Mesenteric fat pad (tissue), 1 donor: ENCODE data around the gene MRPL53. TPM values are rescaled to one million over a fixed set of nuclear protein-coding genes. Genes with fewer than 3 reads are reported as not detected.

Experiments used
- DNase-seq: peaks from one replicate; pipeline ENCODE4 v3.0.0-alpha.2; 2020; ENCODE audit warnings: low spot score
- total RNA-seq: library from RNA; stranded (reverse); fragmentation: NEBNext Ultra II Directional; extraction: Animal tissue kit (Norgen Biotek cat#: 25700); gene quantifications from one replicate; pipeline ENCODE4 v1.2.1, GENCODE V29; 2021
- donor health status: DM: yes; HTN: yes; CAD: no.

MRPL53 gene
- total RNA-seq, 1 donor from 2014 or later = 102 TPM

DNA sequence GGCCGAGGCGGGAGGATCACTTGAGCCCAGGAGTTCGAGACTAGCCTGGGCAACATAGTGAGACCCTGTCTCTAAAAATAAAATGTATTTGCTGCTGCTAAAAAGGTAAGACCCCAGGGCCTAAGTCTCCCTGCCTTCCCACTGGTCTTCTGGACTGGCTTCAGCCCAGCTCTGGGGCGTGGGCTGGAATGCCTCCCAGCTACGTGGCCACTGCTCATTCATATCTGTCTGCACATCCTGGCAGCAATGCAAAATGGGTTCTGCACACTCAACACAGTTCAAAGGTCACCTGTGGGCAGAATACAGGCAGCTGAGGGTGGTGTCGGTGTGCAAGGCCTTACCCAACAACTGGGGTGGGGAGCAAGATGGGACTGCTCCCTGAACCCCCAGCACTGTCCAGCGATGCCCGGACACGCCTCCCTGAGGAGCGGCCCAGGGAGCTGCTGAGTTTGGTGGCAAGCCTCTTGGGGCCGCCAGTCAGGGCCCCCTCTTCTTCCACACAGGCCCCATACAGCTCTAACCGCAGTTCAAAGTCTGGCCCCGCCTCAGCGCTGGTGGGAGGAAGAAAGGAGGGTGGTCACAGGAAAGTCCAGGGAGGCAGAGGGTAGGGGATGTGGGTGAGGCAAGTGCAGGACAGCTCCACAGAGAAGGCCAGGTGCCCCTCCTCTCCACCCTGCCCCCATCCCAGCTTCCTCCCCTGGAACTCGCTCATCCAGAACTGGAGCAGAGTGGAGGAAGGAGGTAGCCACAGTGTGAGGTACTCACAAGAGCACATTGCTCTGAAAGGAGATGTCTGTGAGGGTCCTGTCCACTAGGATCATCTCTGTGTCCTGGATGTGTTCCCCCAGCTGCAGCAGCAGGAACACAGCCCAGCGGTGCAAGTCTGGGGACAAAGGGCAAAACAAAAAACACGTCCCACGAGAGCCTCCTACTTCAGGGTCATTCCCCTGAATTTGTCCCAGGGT is 42.7 kb downstream of the MRPL53 start:
- DNase-seq = no peak

- no peak for DNase-seq
Observed at GRCh38 chr2:74428675-74429074, 43.8 kb downstream of the MRPL53 start.

- no peak for DNase-seq
Observed at GRCh38 chr2:74427551-74427950, 44.9 kb downstream of the MRPL53 start.

- no peak for DNase-seq
Observed at GRCh38 chr2:74426181-74426758, 46.2 kb downstream of the MRPL53 start.

DNA sequence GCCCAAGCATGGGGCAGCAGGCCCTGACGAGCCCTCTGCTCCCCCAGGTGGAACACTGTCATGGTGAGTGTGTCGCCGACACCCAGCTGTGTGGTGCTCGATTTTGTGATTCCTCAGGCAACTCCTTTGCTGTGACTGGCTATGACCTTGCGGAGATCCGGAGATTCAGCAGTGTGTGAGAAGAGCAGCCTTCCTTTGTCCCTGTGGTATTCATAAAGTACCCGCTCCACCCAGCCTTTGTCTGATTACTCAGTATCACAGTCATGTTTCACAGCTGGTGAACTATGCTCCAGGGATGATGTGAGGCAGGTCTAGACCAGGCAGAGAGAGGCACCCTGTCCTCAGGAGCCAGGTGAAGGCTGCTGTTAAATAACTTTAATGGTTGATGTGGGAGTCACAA is 47.0 kb downstream of the MRPL53 start:
- no peak for DNase-seq

DNA sequence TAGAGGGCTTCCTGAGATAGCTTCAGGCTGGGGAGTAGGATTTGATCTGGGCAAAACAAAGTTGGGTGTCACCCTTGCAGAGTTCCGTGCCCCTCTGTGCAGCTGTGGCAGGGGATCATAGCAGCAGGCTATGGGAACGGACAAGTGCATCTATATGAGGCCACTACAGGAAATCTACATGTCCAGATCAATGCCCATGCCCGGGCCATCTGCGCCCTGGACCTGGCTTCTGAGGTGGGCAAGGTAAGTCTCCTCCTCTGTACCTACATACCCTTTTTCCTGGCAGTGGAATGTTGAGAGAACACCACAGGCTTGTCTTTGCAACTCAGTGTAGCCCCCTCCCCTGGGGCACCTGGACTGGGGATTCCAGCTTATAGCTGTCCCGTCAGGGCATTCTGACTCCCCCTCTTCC is 47.5 kb downstream of the MRPL53 start:
- DNase-seq = no peak

- DNase-seq = no peak
Observed at GRCh38 chr2:74424139-74424992, 48.1 kb downstream of the MRPL53 start.

DNA sequence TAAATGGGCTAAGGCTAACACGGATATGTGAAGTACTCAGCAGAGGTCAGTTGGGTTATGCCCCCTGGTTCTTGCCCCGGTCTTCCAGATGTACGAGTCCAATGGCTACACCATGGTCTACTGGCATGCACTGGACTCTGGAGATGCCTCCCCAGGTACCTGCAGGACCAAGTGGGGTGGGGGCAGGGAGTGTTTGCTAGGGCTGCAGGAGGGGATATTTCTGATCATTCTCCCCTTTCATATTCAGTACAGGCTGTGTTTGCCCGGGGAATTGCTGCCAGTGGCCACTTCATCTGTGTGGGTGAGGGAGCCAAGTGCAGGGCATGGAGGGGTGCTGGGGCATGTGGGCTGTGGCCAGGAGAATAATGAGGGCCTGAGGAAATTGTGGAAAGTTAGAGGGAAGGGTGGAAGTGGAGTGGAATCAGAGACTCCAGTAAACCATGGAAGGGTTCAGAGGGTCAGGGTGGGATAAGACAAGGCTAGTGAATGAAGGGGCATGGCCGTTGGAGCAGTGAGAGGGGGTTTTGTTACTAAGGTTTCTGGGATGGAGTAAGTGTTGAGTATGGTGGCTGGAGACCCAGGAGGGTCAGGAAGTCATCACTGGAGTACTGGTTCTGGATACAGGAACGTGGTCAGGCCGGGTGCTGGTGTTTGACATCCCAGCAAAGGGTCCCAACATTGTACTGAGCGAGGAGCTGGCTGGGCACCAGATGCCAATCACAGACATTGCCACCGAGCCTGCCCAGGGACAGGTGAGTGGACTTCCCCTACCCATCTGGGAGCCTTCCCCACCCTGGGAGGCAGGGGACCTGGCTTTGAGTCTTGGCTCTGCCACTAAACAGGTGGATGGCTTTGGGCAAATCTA is 49.0 kb downstream of the MRPL53 start:
- DNase-seq = no peak

Other genes starting within 250 kb of the MRPL53 start
- gene SLC4A5, start 129.3 kb downstream of the MRPL53 start, total RNA-seq = 2.0 TPM
- 97.1 TPM for gene DCTN1, start 92.4 kb downstream of the MRPL53 start, total RNA-seq
- gene C2orf81, start 51.1 kb downstream of the MRPL53 start, total RNA-seq = 1.1 TPM
- 4.6 TPM for gene WDR54, start 51.0 kb downstream of the MRPL53 start, total RNA-seq
- gene RTKN, start 30.7 kb downstream of the MRPL53 start, total RNA-seq = 11.3 TPM
- 30.6 TPM for gene INO80B, start 17.6 kb downstream of the MRPL53 start, total RNA-seq
- 45.5 TPM for gene WBP1, start 14.2 kb downstream of the MRPL53 start, total RNA-seq
- gene MOGS, start 7.3 kb downstream of the MRPL53 start, total RNA-seq = 45.6 TPM
- 9.1 TPM for gene CCDC142, start 10.3 kb upstream of the MRPL53 start, total RNA-seq
- 16.8 TPM for gene TTC31, start 10.4 kb upstream of the MRPL53 start, total RNA-seq
- gene LBX2, start 26.9 kb upstream of the MRPL53 start, total RNA-seq = 2.6 TPM
- gene PCGF1, start 35.0 kb upstream of the MRPL53 start, total RNA-seq = 22.1 TPM
- not detected for gene TLX2, start 41.8 kb upstream of the MRPL53 start, total RNA-seq
- not detected for gene DQX1, start 53.6 kb upstream of the MRPL53 start, total RNA-seq
- gene AUP1, start 57.0 kb upstream of the MRPL53 start, total RNA-seq = 112 TPM
- 35.8 TPM for gene HTRA2, start 57.3 kb upstream of the MRPL53 start, total RNA-seq
- 8.2 TPM for gene LOXL3, start 81.3 kb upstream of the MRPL53 start, total RNA-seq
- 38.2 TPM for gene DOK1, start 82.0 kb upstream of the MRPL53 start, total RNA-seq
- gene M1AP, start 175.7 kb upstream of the MRPL53 start, total RNA-seq = 0.32 TPM
- 6.6 TPM for gene SEMA4F, start 181.6 kb upstream of the MRPL53 start, total RNA-seq